Tibial nerve (tissue), 4 donors: Measurements from ENCODE around the gene ANGPTL8. TPM values are rescaled to one million over a fixed set of nuclear protein-coding genes. Genes with fewer than 3 reads are reported as not detected.

Experiments used
- DNase-seq, 2 donors: peaks; one replicate each; pipeline ENCODE4 v3.0.0-alpha.2; 2019; ENCODE audit warnings: low spot score in 2 of 2
- H3K27ac ChIP-seq, 4 donors: fragments of 200-600 bp; sonication (generic) in 3 of 4; one replicate each; pipeline ENCODE4 v1.5.1; 2017 to 2019; ENCODE audit warnings: mild to moderate bottlenecking in 1 of 4
- H3K27me3 ChIP-seq, 2 donors: fragments of 200-600 bp; sonication (generic) in 1 of 2; one replicate each; pipeline versions ENCODE4 v1.5.1 to v1.6.0; 2017 to 2019
- H3K36me3 ChIP-seq, 3 donors: fragments of 200-600 bp; sonication (generic); one replicate each; pipeline ENCODE4 v1.5.1; 2018 to 2019
- H3K4me1 ChIP-seq, 4 donors: fragments of 200-600 bp; sonication (generic) in 3 of 4; one replicate each; pipeline ENCODE4 v1.5.1; 2017 to 2019
- H3K4me3 ChIP-seq, 4 donors: fragments of 200-600 bp; sonication (generic) in 3 of 4; one replicate each; pipeline ENCODE4 v1.5.1; 2017 to 2019; ENCODE audit warnings: mild to moderate bottlenecking in 1 of 4, moderate library complexity in 1 of 4
- H3K9me3 ChIP-seq, 4 donors: fragments of 200-600 bp; sonication (generic) in 3 of 4; one replicate each; pipeline ENCODE4 v1.5.1; 2017 to 2019
- EP300 ChIP-seq, 2 donors: sonication (generic); formaldehyde crosslinking; IDR thresholded peaks; one replicate each; pipeline ENCODE4 v1.6.1; 2017; ENCODE audit warnings: antibody characterized with exemption in 2 of 2, mild to moderate bottlenecking in 1 of 2
- POLR2A ChIP-seq, 2 donors: fragments of 450-650 bp; IDR thresholded peaks; one replicate each; pipeline ENCODE4 v1.6.1; 2017; ENCODE audit warnings: antibody characterized with exemption in 2 of 2, mild to moderate bottlenecking in 2 of 2, moderate library complexity in 2 of 2
- WGBS, 2 donors: methylation state at CpG; one replicate each; pipeline ENCODE4 v1.1.5; 2018; 5-methylcytosine and 5-hydroxymethylcytosine counted together
- total RNA-seq, 4 donors: library from RNA; depleted of rRNA; stranded (reverse); fragments of >200 nt; gene quantifications; one replicate each; pipeline ENCODE4 v1.1.0, GENCODE V29; 2016
- TF ChIP-seq, protein P1 (sequence below), 5 experiments: fragments of 200-600 bp in 3 of 5; fragments of 450-650 bp in 2 of 5; sonication (generic) in 3 of 5; IDR thresholded peaks; one replicate each; pipeline ENCODE4 v1.5.1; 2016 to 2019; ENCODE audit warnings: antibody characterized with exemption in 5 of 5, mild to moderate bottlenecking in 3 of 5, moderate library complexity in 2 of 5

Gene ANGPTL8
- total RNA-seq, 4 donors from 2014 or later, result 2.0 to 13.2 (median 10.8) TPM; not detected in 1

DNA sequence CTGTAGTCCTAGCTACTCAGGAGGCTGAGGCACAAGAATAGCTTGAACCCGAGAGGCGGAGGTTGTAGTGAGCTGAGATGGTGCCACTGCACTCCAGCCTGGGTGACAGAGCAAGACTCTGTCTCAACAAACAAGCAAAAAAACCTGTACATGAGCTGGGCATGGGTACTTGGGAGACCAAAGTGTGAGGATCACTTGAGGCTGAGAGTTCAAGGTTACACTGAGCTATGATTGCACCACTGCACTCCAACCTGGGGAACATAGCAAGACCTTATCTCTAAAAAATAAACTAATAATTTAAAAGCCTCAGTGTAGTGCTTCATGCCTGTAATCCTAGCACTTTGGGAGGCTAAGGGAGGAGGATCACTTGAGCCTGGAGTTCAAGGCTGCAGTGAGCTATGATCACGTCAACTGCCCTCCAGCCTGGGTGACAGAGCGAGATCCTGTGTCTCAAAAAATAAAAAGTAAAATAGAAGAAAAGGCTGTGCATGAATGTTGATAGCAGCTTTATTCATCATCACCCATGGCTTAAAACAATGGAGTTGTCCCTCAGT, 35.2 kb downstream of the ANGPTL8 start:
- Histone ChIP-seq H3K4me3 (no peak overlapping the region), H3K36me3 (no peaks in the 10 kb centered on the region), H3K9me3 (no peaks in the 10 kb centered on the region), H3K4me1 (peaks cover 0 to 15% (median 0%) of the 10 kb centered on the region in 4 donors), H3K27me3 (no peaks in the 10 kb centered on the region), H3K27ac (no peak overlapping the region)
- DNase-seq, result no peak
- 62 to 75% methylated on average over 4 of the region's 4 CpGs for WGBS, 2 donors
- TF ChIP-seq EP300 (IDR thresholded peaks at IDR 0.05), result no peak

DNA sequence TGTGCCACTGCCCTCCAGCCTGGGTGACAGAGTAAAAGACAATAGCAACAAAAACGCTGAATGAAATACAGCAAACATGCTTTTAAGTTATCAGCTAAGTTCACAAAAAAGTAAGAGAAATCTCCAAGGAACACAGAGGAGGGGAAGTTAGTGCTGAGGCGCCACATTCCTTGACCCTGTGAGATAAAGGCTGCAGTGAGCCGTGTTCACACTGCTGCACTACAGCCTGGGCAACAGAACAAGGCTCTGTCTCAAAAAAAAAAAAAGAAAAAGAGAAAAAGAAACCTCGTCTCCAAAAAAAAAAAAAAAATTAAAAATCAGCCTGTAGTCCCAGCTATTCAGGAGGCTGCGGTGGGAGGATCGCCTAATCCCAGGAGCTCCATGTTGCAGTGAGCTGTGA, 39.3 kb downstream of the ANGPTL8 start:
- TF ChIP-seq EP300 (IDR thresholded peaks at IDR 0.05) (no peak), POLR2A (IDR thresholded peaks at IDR 0.05) (no peak)
- TF ChIP-seq, protein P1, sequence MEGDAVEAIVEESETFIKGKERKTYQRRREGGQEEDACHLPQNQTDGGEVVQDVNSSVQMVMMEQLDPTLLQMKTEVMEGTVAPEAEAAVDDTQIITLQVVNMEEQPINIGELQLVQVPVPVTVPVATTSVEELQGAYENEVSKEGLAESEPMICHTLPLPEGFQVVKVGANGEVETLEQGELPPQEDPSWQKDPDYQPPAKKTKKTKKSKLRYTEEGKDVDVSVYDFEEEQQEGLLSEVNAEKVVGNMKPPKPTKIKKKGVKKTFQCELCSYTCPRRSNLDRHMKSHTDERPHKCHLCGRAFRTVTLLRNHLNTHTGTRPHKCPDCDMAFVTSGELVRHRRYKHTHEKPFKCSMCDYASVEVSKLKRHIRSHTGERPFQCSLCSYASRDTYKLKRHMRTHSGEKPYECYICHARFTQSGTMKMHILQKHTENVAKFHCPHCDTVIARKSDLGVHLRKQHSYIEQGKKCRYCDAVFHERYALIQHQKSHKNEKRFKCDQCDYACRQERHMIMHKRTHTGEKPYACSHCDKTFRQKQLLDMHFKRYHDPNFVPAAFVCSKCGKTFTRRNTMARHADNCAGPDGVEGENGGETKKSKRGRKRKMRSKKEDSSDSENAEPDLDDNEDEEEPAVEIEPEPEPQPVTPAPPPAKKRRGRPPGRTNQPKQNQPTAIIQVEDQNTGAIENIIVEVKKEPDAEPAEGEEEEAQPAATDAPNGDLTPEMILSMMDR (IDR thresholded peaks at IDR 0.05), result no peak
- Histone ChIP-seq H3K27me3 (no peaks in the 10 kb centered on the region), H3K36me3 (no peaks in the 10 kb centered on the region), H3K4me3 (no peak overlapping the region), H3K9me3 (no peaks in the 10 kb centered on the region), H3K27ac (no peak overlapping the region), H3K4me1 (peaks cover 0 to 19% (median 0%) of the 10 kb centered on the region in 4 donors)
- 12 to 16% methylated on average over 6 of the region's 6 CpGs for WGBS, 2 donors
- DNase-seq, result no peak

DNA sequence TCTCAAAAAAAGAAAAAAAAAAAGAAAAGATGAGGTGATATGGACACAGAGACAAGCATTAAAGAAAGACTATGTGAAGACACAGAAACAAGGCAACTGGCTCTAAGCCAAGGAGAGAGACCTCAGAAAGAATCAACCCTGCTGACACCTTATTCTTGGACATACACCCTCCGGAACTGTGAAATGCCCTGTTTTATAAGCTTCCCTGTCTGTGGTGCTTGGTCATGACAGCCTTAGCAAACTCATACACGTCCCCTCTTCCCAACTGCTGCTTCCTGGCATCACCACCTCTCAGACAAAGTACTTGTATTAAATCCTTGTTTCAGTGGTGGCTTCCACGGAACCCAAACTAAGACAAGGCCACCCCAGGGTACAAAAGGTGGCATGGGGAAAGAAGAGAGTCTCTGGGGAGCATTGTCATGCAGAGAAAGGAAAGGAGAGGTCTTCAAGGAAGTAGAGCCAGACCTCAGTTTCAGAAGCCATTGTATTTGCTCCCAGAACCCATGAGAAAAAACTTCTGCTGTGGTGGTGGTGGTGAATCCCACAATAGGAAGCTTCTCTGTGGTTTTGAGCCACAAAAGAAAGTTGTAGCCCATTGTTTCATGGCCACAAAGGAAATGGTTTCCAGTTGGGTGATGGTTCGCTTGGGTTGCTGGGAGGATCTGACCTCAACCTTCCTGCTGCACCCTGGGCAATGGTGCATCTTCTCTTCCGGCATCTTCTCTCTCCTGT, 40.3 kb downstream of the ANGPTL8 start:
- H3K4me3 ChIP-seq, result no peak overlapping the region
- WGBS, 2 donors, result 76 to 80% methylated on average over 5 of the region's 5 CpGs

DNA sequence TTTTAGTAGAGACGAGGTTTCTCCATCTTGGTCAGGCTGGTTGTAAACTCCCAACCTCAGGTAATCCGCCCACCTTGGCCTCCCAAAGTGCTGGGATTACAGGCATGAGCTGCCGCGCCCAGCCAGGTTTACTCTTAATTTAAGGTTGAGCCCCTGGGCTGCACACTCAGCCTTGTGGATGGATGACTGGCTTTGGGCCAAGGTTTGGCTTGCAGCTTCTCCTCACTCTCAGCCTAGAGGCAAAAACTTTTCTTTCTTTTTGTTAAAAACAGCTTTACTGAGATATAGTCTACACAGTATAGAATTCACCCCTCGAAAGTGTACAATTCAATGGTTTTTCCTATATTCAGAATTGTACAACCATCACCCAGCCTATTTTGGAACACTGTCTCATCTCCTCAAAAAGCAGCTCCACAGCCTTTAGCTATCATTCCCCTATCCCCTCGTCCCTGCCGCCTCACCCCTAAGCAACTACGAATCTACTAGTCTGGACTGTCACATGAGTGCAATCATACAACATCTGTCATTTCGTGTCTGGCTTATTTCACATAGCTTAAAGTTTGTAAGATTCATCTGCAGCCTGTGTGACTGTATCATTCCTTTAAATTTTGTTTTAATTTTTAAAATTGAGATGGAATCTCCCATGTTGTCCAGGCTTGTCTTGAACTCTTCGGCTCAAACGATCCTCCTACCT, 42.1 kb downstream of the ANGPTL8 start:
- Histone ChIP-seq H3K36me3 (no peaks in the 10 kb centered on the region), H3K4me3 (no peak overlapping the region), H3K4me1 (peaks cover 0 to 25% (median 2%) of the 10 kb centered on the region in 4 donors), H3K27me3 (no peaks in the 10 kb centered on the region), H3K27ac (no peak overlapping the region), H3K9me3 (no peaks in the 10 kb centered on the region)
- 68 to 76% methylated on average over 11 of the region's 11 CpGs for WGBS, 2 donors
- TF ChIP-seq EP300 (IDR thresholded peaks at IDR 0.05) (no peak), POLR2A (IDR thresholded peaks at IDR 0.05) (no peak)
- TF ChIP-seq, protein P1 (IDR thresholded peaks at IDR 0.05), result no peak
- DNase-seq, result no peak

More for the DNA sequence above, 40.3 kb downstream of the ANGPTL8 start:
- Histone ChIP-seq H3K4me1 (peaks cover 0 to 21% (median 0%) of the 10 kb centered on the region in 4 donors), H3K36me3 (no peaks in the 10 kb centered on the region), H3K27ac (no peak overlapping the region), H3K27me3 (no peaks in the 10 kb centered on the region), H3K9me3 (no peaks in the 10 kb centered on the region)
- no peak for TF ChIP-seq EP300 (IDR thresholded peaks at IDR 0.05)
- TF ChIP-seq, protein P1 (IDR thresholded peaks at IDR 0.05), result no peak
- no peak for TF ChIP-seq POLR2A (IDR thresholded peaks at IDR 0.05)
- no peak for DNase-seq

DNA sequence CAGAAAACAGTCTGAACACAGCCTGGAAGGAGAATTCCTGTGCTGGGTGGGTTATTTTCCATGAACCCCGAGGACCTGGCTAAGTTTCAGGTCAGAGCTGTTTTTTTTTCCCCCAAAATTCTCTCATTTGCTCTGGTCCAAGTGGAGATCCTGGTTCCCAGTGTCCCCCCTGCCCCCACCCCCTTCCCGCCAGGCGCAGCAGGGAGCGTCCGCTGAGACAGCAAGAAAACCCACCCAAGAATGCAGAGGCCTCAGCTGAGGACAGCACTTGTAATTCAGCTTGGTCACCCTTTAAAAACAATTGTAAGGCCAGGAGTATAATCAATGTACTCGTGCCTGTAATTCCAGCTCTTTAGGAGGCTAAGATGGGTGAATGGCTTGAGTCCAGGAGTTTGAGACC, 45.1 kb downstream of the ANGPTL8 start:
- 30 to 43% methylated on average over 6 of the region's 6 CpGs for WGBS, 2 donors
- no peak for TF ChIP-seq POLR2A (IDR thresholded peaks at IDR 0.05)
- TF ChIP-seq, protein P1 (IDR thresholded peaks at IDR 0.05), result no peak
- no peak for TF ChIP-seq EP300 (IDR thresholded peaks at IDR 0.05)
- H3K27ac ChIP-seq, result peak overlapping the region in 3 of 4 donors; percentile 6 to 62 (median 34)

More for the DNA sequence above, 45.1 kb downstream of the ANGPTL8 start:
- Histone ChIP-seq H3K4me3 (no peak overlapping the region), H3K27me3 (no peaks in the 10 kb centered on the region), H3K36me3 (no peaks in the 10 kb centered on the region), H3K9me3 (no peaks in the 10 kb centered on the region), H3K4me1 (peaks cover 0 to 27% (median 2%) of the 10 kb centered on the region in 4 donors)
- DNase-seq, result no peak
